ENCODE data around the gene EVA1A. TPM values are rescaled to one million over a fixed set of nuclear protein-coding genes. Genes with fewer than 3 reads are reported as not detected.

Gene EVA1A
- total RNA-seq, 4 donors from 2014 or later, result 0.46 to 1.3 (median 0.50) TPM; not detected in 1

DNA sequence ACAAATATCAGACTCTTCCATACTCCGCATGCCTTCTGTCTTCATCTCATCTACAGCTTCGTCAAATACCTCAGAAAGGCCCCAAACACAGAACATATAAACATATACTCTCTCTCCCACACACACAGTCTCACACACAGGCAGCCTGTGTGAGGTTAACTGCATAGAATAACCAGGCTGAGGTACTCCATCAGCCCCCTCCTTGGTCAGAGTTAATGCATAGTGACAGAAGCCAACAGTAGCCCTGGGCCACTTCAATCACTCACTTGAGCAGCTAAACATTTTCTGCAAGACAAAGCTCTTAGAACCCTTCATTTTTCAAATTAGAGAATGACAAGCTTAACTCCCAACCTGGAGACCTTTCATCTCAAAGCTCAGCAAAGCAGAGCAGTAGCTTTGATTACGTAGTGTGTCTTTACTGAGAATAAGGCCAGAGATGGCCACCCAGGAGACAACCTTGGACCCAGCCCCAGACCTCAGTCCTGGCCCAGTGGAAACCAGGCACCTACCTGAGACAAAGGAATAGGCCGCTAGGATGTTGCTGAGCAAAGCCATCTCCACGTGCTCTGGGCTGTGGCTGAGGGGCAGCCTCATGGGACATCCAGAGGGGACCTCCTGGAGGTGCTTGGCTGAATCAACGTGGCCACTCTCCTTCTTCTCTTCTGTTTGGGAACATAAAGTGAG is 43.0 kb downstream of the EVA1A start:
- no peak for DNase-seq (ENCODE audit: low spot score)
- no peak for ATAC-seq (ENCODE audit: low FRiP score)
- TF ChIP-seq, protein P1, sequence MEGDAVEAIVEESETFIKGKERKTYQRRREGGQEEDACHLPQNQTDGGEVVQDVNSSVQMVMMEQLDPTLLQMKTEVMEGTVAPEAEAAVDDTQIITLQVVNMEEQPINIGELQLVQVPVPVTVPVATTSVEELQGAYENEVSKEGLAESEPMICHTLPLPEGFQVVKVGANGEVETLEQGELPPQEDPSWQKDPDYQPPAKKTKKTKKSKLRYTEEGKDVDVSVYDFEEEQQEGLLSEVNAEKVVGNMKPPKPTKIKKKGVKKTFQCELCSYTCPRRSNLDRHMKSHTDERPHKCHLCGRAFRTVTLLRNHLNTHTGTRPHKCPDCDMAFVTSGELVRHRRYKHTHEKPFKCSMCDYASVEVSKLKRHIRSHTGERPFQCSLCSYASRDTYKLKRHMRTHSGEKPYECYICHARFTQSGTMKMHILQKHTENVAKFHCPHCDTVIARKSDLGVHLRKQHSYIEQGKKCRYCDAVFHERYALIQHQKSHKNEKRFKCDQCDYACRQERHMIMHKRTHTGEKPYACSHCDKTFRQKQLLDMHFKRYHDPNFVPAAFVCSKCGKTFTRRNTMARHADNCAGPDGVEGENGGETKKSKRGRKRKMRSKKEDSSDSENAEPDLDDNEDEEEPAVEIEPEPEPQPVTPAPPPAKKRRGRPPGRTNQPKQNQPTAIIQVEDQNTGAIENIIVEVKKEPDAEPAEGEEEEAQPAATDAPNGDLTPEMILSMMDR (IDR thresholded peaks at IDR 0.05), result no peak

DNA sequence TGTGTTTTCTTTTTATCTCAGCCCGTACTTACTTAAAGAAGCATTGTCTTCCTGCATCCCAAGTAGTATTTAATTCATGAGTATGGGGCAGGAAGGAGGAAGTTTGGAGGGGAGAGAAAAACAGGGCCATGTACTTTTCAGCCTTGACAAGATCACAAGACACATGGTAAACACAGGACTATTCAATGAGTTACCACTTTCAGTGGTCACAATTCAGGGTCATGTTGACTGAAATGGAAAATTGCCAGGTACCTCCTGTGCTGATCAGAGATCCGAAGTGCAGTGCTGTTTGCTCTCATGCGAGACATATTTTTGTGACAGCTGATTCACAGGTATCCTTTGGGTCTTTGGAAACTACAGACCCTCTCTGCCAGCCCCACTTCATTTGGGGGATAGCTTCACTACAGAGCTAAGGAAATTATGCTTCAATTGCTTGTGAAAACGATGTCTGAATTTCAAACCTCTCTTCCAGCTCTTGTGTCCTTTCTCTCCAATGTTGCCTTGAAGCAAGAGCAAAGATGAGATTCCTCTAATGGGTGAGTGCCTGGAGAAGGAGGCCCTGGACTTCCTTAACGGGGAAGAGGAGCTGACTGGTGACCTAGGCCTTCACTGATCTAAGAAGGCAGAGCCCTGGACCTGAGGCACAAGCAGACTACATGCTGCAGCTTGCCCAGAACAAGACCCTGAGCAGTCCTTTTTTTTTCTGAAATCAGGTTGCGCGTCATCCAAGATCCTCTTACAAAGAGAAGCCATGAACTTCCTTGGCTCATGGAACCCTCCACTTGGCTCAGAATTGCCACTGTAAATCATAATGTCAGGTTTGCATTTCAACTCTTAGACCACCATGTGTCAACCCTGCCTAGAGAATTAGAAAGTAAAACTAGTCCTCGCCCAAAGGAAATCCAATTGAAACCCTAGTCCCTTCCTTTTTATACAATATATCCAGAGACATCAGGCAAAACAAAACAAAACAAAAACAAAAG is 44.1 kb downstream of the EVA1A start:
- TF ChIP-seq, protein P1 (IDR thresholded peaks at IDR 0.05), result no peak
- DNase-seq (ENCODE audit: low spot score) (no peak), ATAC-seq (ENCODE audit: low FRiP score) (no peak)

DNA sequence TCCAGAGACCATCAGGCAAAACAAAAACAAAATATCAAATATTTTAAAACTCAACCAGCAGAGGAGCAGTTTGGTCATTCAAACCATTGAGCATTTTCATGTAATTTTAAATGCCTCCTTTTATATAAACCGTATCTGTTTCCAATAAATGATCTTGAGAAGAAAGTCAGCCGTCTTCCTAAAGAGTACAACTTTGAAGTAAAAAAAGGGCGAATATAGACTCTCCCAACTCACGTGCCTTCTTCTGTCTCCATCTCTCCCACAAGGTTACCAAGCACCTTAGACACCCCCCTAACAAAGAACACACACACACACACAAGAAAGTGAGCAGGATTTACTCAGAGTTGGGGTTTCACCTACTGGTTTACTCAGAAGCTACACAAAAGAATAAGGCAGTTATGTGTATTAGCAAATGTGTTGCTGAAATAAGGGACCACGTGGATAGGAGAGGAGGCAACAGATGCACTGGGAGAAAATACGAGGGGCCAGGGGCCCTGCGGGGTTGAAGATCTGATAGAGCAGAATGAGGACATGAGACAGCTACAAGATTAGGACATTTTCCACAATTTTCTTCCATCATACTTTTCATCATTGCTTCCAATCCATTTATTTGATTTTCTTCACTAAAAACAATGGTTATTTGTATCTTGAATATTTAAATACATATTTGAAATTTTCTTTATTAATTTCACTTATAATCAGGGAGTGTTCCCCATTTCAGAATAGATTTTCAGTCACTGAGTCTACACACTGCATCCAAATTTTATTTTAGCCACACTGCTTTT is 45.0 kb downstream of the EVA1A start:
- no peak for DNase-seq (ENCODE audit: low spot score)
- no peak for ATAC-seq (ENCODE audit: low FRiP score)
- TF ChIP-seq, protein P1 (IDR thresholded peaks at IDR 0.05), result no peak

DNA sequence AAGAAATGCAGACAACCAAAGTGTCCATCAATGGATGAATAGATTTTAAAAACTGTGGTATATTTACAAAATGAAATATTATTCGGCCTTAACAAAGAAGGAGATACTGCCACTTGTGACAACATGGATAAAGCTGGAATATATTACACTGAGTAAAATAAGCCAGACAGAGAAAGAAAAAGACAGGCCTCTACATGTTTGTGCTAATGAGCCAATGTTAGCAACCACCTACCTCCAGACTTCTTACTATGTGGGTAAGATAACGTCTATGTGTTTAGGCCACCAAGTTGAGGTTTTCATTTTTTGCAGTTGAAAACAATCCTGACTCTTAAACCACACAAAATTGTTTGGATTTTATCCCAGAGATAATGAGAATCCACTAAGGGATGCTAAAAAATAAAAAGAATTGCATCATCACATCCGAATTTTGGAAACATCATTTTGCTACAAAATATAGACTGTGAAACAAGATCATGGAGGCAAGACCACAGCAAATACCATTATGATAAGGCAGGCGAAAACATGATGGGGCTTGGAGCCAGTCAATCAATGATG is 47.0 kb downstream of the EVA1A start:
- no peak for ATAC-seq (ENCODE audit: low FRiP score)
- TF ChIP-seq, protein P1 (IDR thresholded peaks at IDR 0.05), result no peak
- DNase-seq (ENCODE audit: low spot score), result no peak

DNA sequence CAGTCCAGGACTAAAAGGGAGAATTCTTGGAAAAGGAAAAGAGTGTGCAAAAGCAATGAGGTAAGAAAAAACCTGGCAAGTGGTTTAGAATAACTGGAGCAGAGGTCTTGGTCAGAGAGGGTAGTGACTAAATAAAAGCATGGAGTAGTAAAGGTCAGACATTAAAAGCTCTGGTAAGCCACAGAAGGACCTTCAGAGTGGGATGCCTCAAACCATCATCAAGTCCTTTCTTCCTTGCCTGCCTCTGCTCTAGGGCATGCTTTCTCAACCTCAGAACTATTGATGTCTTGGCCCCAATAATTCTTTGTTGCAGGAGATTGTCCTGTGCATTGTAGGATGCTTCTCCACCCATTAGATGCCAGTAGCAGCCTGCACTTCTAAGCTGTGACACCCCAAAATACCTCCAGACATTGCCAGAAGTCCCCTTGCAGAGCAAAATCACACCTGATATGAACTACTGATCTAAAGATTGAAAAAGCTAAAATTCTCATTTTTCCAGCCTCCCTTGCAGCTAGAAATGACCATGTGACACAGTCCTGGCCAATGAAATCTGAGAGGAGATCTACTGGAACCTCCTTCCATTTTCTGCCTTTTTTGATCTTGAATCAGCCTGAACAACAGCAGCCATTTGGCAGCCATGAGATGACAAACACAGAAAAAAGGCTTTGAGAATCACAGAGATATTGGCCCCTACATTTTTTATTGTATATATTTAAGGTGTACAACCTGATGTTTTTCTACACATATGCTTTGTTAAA is 48.1 kb downstream of the EVA1A start:
- TF ChIP-seq, protein P1 (IDR thresholded peaks at IDR 0.05), result no peak
- ATAC-seq (ENCODE audit: low FRiP score), result no peak
- no peak for DNase-seq (ENCODE audit: low spot score)
